Neural cell (in vitro differentiated cells): ENCODE measurements around the gene CYP20A1. TPM values are rescaled to one million over a fixed set of nuclear protein-coding genes. Genes with fewer than 3 reads are reported as not detected.
"Not testable (repeated sequence)": the region's sequence is repeated elsewhere in the genome, so short reads cannot be mapped to it uniquely, and the experiment has no call there.

Experiments used
- H2AFZ ChIP-seq: fragments of 200-600, 300-800 bp; sonication (generic), shearing (Covaris generic); 2 replicates; pipeline ENCODE4 v1.6.0; 2014; ENCODE audit warnings: low read depth, mild to moderate bottlenecking, antibody characterized with exemption, low read length, moderate library complexity
- H3F3A ChIP-seq: fragments of 200-600 bp; shearing (Covaris generic); 2 replicates; pipeline ENCODE4 v1.6.1; 2016; ENCODE audit warnings: mild to moderate bottlenecking, moderate library complexity, mixed read lengths, antibody characterized with exemption, low read length; ENCODE audit not compliant: insufficient read depth, poor library complexity, severe bottlenecking
- H3K27ac ChIP-seq: fragments of 200-600, 300-800 bp; sonication (generic), shearing (Covaris generic); 2 replicates; pipeline ENCODE4 v1.5.1; 2014; ENCODE audit warnings: mild to moderate bottlenecking, low read length, moderate library complexity
- H3K27me3 ChIP-seq: fragments of 300-800, 200-600 bp; sonication (generic), shearing (Covaris generic); 2 replicates; pipeline ENCODE4 v1.6.0; 2014; ENCODE audit warnings: mild to moderate bottlenecking, low read depth, low read length, moderate library complexity; ENCODE audit not compliant: insufficient read depth
- H3K36me3 ChIP-seq: fragments of 300-800, 200-600 bp; sonication (generic), shearing (Covaris generic); 2 replicates; pipeline ENCODE4 v1.5.1; 2014; ENCODE audit warnings: mild to moderate bottlenecking, antibody characterized with exemption, low read length, moderate library complexity; ENCODE audit not compliant: insufficient read depth
- H3K4me2 ChIP-seq: fragments of 300-800, 200-600 bp; sonication (generic), shearing (Covaris generic); 2 replicates; pipeline ENCODE4 v1.6.0; 2014; ENCODE audit warnings: mild to moderate bottlenecking, low read length
- H3K4me3 ChIP-seq: fragments of 300-800, 200-600 bp; sonication (generic), shearing (Covaris generic); 2 replicates; pipeline ENCODE4 v1.5.1; 2014; ENCODE audit warnings: mild to moderate bottlenecking, low read length, moderate library complexity
- H3K79me2 ChIP-seq: fragments of 200-600 bp; shearing (Covaris generic); replicated peaks from 2 replicates; pipeline ENCODE4 v1.6.0; 2014; ENCODE audit warnings: mild to moderate bottlenecking, low read length, moderate library complexity; ENCODE audit not compliant: insufficient read depth
- H3K9ac ChIP-seq: fragments of 300-800, 200-600 bp; sonication (generic), shearing (Covaris generic); 2 replicates; pipeline ENCODE4 v1.6.1; 2016; ENCODE audit warnings: mild to moderate bottlenecking, low read length, mixed read lengths
- H3K9me2 ChIP-seq: fragments of 200-600 bp; shearing (Covaris generic); 2 replicates; pipeline ENCODE4 v1.6.1; 2016; ENCODE audit warnings: mild to moderate bottlenecking, low read length, mixed read lengths; ENCODE audit not compliant: insufficient read depth
- H3K9me3 ChIP-seq: fragments of 200-600, 300-800 bp; sonication (generic), shearing (Covaris generic); 2 replicates; pipeline ENCODE4 v1.6.1; 2016; ENCODE audit warnings: mild to moderate bottlenecking, mixed run types, low read length, moderate library complexity, mixed read lengths
- H4K20me1 ChIP-seq: fragments of 200-600 bp; shearing (Covaris generic); 2 replicates; pipeline ENCODE4 v1.6.1; 2016; ENCODE audit warnings: mild to moderate bottlenecking, mixed run types; ENCODE audit not compliant: insufficient read depth
- EP300 ChIP-seq: fragments of 450-650 bp; conservative IDR thresholded peaks from 2 replicates; pipeline ENCODE4 v1.6.1; 2014; ENCODE audit warnings: antibody characterized with exemption, mild to moderate bottlenecking, moderate library complexity; ENCODE audit not compliant: poor library complexity, severe bottlenecking
- EZH2 ChIP-seq: fragments of 200-600, 300-800 bp; shearing (Covaris generic), sonication (generic); IDR thresholded peaks from 2 replicates; pipeline ENCODE4 v1.6.1; 2014; ENCODE audit warnings: antibody characterized with exemption, low read length, borderline replicate concordance, mild to moderate bottlenecking; ENCODE audit not compliant: insufficient read depth, poor library complexity, severe bottlenecking
- MXI1 ChIP-seq: fragments of 450-650 bp; conservative IDR thresholded peaks from 2 replicates; pipeline ENCODE4 v1.6.1; 2014; ENCODE audit warnings: antibody characterized with exemption, mild to moderate bottlenecking; ENCODE audit not compliant: poor library complexity, severe bottlenecking
- POLR2AphosphoS5 ChIP-seq: IDR thresholded peaks from 2 replicates; pipeline ENCODE4 v1.6.1; 2012
- RAD21 ChIP-seq: fragments of 450-650 bp; conservative IDR thresholded peaks from 2 replicates; pipeline ENCODE4 v1.6.1; 2014; ENCODE audit warnings: antibody characterized with exemption, mild to moderate bottlenecking, moderate library complexity
- SMC3 ChIP-seq: fragments of 450-650 bp; conservative IDR thresholded peaks from 2 replicates; pipeline ENCODE4 v1.6.1; 2014; ENCODE audit warnings: antibody characterized with exemption, mild to moderate bottlenecking, moderate library complexity; ENCODE audit not compliant: poor library complexity
- TAF1 ChIP-seq: IDR thresholded peaks from 2 replicates; pipeline ENCODE4 v1.6.1; 2012; ENCODE audit warnings: low read depth
- polyA plus RNA-seq: library from polyadenylated mRNA; depleted of rRNA; stranded (reverse); fragments of >200 nt; gene quantifications from 2 replicates; pipeline ENCODE4 v1.2.3, GENCODE V29; 2014
- TF ChIP-seq, protein P1 (sequence below): IDR thresholded peaks from 2 replicates; pipeline ENCODE4 v1.6.1; 2012; ENCODE audit warnings: borderline replicate concordance
- TF ChIP-seq, protein P2 (sequence below): fragments of 450-650 bp; IDR thresholded peaks from 2 replicates; pipeline ENCODE4 v1.5.1; 2014; ENCODE audit warnings: antibody characterized with exemption, mild to moderate bottlenecking, moderate library complexity; ENCODE audit not compliant: poor library complexity, severe bottlenecking

CYP20A1 gene
- polyA plus RNA-seq, 1 donor from 2014 or later: 12.9 TPM

DNA sequence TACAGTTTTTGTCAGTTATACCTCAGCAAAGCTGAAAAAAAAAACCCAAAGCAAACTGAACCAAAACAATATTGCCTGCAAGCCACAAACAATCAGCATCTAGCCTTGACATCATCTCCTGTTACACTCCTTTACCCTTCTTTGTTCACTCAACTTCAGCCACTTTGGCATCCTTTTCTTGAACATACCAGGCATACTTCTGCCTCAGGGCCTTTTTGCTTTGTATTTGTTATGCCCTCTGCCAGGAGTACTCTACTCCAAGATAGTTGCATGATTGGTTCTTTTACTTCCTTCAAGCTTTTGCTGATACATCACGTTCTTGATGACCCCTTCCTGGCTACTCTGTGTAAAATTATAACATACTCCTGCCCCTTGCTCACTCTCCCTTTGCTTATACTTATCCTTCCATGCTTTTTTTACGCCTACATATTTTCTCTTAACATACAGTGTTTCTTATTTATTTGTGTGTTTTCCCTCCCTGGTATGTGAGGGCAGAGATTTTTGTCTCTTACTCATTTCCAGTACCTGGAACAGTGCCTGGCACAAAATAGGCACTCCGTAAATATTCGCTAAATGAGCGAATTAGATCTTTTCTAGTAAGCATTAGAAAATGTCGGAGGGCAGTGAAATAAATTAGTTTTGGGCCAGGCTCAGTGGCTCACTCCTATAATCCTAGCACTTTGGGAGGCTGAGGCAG lies 102.1 kb downstream of the CYP20A1 start (continued):
- TF ChIP-seq, protein P1, sequence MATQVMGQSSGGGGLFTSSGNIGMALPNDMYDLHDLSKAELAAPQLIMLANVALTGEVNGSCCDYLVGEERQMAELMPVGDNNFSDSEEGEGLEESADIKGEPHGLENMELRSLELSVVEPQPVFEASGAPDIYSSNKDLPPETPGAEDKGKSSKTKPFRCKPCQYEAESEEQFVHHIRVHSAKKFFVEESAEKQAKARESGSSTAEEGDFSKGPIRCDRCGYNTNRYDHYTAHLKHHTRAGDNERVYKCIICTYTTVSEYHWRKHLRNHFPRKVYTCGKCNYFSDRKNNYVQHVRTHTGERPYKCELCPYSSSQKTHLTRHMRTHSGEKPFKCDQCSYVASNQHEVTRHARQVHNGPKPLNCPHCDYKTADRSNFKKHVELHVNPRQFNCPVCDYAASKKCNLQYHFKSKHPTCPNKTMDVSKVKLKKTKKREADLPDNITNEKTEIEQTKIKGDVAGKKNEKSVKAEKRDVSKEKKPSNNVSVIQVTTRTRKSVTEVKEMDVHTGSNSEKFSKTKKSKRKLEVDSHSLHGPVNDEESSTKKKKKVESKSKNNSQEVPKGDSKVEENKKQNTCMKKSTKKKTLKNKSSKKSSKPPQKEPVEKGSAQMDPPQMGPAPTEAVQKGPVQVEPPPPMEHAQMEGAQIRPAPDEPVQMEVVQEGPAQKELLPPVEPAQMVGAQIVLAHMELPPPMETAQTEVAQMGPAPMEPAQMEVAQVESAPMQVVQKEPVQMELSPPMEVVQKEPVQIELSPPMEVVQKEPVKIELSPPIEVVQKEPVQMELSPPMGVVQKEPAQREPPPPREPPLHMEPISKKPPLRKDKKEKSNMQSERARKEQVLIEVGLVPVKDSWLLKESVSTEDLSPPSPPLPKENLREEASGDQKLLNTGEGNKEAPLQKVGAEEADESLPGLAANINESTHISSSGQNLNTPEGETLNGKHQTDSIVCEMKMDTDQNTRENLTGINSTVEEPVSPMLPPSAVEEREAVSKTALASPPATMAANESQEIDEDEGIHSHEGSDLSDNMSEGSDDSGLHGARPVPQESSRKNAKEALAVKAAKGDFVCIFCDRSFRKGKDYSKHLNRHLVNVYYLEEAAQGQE: no peak
- TF ChIP-seq RAD21 (no peak), TAF1 (no peak)

DNA sequence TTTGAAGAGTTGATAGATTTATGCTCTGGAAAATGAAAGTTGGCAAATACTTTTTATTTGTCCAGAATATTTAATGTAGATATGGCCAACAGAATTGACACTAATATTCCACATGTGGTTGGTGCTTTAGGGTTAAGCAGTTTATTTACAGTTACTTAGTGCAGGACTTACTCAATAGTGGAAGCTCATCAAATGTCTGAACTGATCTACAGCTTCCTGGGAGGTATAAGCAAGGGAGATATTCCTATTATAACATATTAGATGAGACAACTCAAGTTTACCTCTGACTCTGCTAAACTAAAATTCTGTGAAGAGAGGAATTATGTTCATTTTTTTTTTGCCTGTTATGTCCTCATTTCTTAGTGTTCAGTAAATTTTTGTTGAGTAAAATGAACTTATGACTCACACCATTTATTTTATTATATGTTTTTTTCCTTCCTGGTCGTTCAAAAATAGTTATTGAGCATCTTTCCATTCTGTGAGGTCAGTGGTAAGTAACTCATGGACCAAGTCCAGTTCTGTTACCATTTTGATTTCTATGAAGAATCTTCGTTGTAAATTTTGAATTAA lies 103.0 kb downstream of the CYP20A1 start:
- H3K27ac ChIP-seq: no peak overlapping the region
- H4K20me1 ChIP-seq: no peaks in the 10 kb centered on the region
- no peaks in the 10 kb centered on the region for H3K9me2 ChIP-seq
- H3K79me2 ChIP-seq: peaks cover 76% of the 10 kb centered on the region
- TF ChIP-seq TAF1 (no peak), RAD21 (no peak), SMC3 (no peak)
- TF ChIP-seq, protein P2, sequence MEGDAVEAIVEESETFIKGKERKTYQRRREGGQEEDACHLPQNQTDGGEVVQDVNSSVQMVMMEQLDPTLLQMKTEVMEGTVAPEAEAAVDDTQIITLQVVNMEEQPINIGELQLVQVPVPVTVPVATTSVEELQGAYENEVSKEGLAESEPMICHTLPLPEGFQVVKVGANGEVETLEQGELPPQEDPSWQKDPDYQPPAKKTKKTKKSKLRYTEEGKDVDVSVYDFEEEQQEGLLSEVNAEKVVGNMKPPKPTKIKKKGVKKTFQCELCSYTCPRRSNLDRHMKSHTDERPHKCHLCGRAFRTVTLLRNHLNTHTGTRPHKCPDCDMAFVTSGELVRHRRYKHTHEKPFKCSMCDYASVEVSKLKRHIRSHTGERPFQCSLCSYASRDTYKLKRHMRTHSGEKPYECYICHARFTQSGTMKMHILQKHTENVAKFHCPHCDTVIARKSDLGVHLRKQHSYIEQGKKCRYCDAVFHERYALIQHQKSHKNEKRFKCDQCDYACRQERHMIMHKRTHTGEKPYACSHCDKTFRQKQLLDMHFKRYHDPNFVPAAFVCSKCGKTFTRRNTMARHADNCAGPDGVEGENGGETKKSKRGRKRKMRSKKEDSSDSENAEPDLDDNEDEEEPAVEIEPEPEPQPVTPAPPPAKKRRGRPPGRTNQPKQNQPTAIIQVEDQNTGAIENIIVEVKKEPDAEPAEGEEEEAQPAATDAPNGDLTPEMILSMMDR: no peak
- H3K9ac ChIP-seq: no peak overlapping the region
- no peak overlapping the region for H3K4me3 ChIP-seq
- no peaks in the 10 kb centered on the region for H3K36me3 ChIP-seq
- H3K4me2 ChIP-seq: no peak overlapping the region
- H2AFZ ChIP-seq: no peak overlapping the region
- no peaks in the 10 kb centered on the region for H3F3A ChIP-seq
- no peaks in the 10 kb centered on the region for H3K27me3 ChIP-seq
- no peaks in the 10 kb centered on the region for H3K9me3 ChIP-seq

DNA sequence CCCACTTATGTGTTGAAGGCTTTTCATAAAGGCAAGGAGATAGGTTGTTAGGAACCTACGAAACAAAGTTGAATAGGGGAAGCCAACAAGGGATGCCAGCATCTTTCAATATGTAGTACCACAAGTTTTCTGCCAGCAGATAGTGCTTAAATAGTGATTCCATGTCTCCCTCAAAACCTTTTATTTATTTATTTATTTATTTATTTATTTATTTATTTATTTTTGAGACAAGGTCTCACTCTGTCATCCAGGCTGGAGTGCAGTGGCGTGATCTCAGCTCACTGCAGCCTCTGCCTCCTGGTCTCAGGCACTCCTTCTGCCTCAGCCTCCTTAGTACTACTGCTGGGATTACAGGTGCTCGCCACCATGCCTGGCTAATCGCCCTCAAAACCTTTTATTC lies 103.6 kb downstream of the CYP20A1 start:
- peaks cover 76% of the 10 kb centered on the region for H3K79me2 ChIP-seq
- not testable (repeated sequence) for H3K4me3 ChIP-seq, H2AFZ ChIP-seq, H3K9me3 ChIP-seq, H3K9ac ChIP-seq, H4K20me1 ChIP-seq, H3K9me2 ChIP-seq, H3F3A ChIP-seq, H3K27me3 ChIP-seq, H3K4me2 ChIP-seq, H3K27ac ChIP-seq, H3K36me3 ChIP-seq

DNA sequence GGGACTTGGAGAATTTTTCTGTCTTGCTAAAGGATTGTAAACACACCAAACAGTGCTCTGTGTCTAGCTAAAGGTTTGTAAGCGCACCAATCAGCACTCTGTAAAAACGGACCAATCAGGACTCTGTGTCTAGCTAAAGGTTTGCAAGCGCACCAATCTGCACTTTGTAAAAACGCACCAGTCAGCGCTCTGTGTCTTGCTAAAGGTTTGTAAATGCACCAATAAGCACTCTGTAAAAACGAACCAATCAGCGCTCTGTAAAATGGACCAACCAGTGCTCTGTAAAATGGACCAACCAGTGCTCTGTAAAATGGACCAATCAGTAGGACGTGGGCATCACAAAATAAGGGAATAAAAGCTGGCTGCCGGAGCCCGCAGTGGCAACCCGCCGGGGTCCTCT lies 105.8 kb downstream of the CYP20A1 start:
- Histone ChIP-seq H3K9ac (no peak overlapping the region), H3K4me3 (no peak overlapping the region), H3K9me2 (no peaks in the 10 kb centered on the region), H3K9me3 (no peaks in the 10 kb centered on the region), H3K36me3 (no peaks in the 10 kb centered on the region), H3K27me3 (no peaks in the 10 kb centered on the region), H3F3A (no peaks in the 10 kb centered on the region), H3K79me2 (peaks cover 83% of the 10 kb centered on the region), H3K4me2 (no peak overlapping the region), H4K20me1 (no peaks in the 10 kb centered on the region), H2AFZ (no peak overlapping the region), H3K27ac (no peak overlapping the region)
- no peak for TF ChIP-seq MXI1
- TF ChIP-seq EP300: no peak
- TF ChIP-seq, protein P1: no peak
- TF ChIP-seq EZH2: no peak
- TF ChIP-seq POLR2AphosphoS5: no peak
- no peak for TF ChIP-seq SMC3
- TF ChIP-seq TAF1: no peak
